ENCODE measurements around the gene AMPD3.

- no peak for TF ChIP-seq CTCF (optimal IDR thresholded peaks at IDR 0.05 in 1 of 3, IDR thresholded peaks at IDR 0.05 in 1 of 3, conservative IDR thresholded peaks at IDR 0.05 in 1 of 3; ENCODE audit: extremely low read depth in 1 of 3, insufficient read depth in 2 of 3, low read length in 3 of 3)
- TF ChIP-seq EZH2 (IDR thresholded peaks at IDR 0.05; ENCODE audit: low read length), result no peak
Observed at GRCh38 chr11:10451426-10452116, 3.5 kb upstream of the AMPD3 start.

All from keratinocyte (primary cell).